NCI-H774 (cell line): ENCODE data around the gene LDLRAD4.

Experiments used
- DNase-seq: peaks from one replicate; lab custom pipeline; 2025; lab: John Stamatoyannopoulos, UW

The LDLRAD4 gene

GRCh38 chr18:13286456-13287125 lies 68.0 kb downstream of the LDLRAD4 start:
- DNase-seq: no peak

DNA sequence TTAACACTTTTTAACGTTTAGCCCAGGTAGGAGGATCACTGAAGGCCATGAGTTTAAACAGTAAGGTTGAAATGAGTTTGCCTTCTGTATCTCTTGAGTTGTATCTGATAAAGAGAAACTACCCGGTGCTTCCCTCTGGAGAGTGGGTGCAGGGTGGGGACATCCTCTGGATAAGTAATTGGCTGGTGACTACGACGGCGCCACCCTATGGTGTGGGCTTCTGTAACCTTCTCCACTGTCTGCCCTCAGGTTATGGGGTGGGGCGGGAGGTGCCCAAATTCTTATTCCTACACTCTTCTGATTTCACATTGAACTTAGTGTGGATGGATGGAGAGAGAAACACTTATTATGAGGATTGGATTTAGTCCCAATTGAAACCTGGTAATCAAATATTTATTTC lies 68.8 kb downstream of the LDLRAD4 start:
- DNase-seq: no peak

- no peak for DNase-seq
These were observed 70.1 kb downstream of the LDLRAD4 start for GRCh38 chr18:13288509-13289133.

DNA sequence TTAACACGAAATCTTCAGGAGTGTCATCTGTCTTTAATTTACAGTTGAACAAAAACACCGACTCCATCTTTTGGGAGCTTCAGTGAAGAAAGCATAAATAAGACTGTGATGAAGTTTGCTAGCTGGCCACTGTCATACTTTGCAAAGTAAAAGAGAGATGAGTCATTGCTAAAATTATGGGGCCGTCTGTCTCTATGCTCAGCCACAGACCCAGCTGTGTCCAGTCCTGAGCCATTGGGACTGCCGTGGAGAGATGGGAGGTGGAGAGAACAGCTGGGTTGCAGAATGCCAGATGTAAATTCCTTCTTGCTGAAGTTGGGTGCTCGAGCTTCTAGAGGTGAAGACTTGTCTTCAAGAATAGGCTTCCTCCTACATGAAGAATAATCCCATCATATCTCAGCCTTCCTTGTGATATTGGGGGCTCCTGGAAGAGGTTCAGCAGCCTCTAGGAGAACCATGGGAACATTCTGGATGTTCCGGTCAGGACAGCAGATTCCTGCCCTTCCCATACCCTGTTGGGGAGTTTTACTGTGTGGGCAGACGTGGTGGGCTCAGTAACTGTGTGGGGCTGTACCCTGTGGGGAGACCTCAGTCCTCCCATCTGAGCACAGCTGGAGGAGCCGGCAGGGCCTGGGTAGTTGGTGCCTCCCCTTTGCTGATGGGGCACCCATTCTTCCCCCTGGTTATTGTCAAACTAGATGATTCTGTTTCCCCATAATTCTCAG lies 71.1 kb downstream of the LDLRAD4 start:
- DNase-seq: no peak

DNA sequence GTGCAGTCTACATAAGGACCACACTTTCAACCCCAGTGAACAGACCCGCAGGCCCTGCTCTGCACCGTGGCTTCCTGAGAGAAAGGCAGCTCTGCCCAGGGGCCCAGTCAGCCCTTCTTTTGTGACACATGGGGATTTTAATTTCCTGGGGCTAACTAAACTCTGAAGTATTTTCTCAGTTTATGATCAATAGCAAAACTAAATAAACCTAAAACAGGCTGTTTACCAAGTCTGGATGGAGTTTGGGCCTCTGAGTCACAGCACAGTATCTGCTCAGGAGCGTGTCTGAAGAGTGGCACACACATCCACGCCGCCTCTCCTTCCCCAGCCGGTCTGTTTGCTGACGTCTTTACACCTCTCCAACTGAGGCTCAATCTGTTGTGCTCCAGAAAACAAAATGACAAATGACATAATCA lies 72.3 kb downstream of the LDLRAD4 start:
- no peak for DNase-seq

- no peak for DNase-seq
These were observed 72.7 kb downstream of the LDLRAD4 start for GRCh38 chr18:13291299-13291698.

DNA sequence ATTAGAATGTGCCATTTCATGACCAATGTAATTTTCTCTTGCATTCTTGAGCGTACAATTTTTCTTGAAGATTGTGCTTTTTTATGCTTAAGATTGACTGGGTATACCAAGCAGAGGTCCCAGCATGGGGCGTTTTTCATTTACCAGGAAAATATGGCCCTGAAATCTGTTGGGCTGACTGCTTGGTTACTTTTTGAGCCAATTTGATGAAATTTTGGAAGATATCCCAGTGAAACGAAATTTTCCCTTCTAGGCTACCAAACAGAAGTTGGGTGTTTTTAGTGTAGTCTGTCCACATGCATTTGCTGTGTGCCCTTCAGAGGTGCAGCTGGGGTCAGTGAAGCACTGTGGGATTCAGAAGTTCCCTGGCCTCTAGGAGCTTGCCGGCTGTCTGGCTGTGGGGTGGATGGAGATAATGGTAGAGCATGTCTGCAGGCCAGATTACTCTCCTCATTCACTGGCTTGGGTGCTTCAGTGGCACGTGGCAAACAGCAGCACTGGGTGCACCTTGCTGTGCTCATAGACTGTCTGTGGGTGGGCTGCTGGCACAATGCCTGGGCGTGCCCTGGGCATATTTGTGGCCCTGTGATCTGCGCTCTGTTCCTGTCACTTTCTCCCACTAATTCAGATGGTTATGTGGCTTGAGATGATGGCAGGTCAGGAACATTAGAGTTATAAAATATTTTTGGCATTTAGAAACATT lies 73.3 kb downstream of the LDLRAD4 start:
- DNase-seq: no peak

GRCh38 chr18:13292736-13293135 lies 74.2 kb downstream of the LDLRAD4 start:
- DNase-seq: no peak

DNA sequence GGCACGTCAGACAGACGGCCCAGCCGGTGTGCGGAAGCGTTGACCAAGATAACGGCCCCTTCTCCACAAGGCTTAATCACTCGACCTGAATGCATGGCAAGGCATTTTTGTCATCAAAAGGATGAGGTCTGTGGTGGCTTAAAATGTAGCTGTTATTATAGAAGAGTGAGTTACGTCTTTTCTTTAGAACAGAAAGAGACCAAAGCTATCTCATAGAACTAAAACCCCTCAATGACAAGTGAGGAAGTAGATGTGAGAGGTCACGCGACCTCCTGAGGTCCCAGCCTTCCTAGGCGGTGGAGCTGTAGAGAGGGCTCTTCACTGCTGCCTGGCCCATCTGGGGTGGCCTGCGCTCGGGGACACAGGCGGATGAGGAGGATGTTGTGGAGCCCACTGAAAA lies 75.7 kb downstream of the LDLRAD4 start:
- DNase-seq: no peak

GRCh38 chr18:13295894-13296293 lies 77.3 kb downstream of the LDLRAD4 start:
- no peak for DNase-seq

DNA sequence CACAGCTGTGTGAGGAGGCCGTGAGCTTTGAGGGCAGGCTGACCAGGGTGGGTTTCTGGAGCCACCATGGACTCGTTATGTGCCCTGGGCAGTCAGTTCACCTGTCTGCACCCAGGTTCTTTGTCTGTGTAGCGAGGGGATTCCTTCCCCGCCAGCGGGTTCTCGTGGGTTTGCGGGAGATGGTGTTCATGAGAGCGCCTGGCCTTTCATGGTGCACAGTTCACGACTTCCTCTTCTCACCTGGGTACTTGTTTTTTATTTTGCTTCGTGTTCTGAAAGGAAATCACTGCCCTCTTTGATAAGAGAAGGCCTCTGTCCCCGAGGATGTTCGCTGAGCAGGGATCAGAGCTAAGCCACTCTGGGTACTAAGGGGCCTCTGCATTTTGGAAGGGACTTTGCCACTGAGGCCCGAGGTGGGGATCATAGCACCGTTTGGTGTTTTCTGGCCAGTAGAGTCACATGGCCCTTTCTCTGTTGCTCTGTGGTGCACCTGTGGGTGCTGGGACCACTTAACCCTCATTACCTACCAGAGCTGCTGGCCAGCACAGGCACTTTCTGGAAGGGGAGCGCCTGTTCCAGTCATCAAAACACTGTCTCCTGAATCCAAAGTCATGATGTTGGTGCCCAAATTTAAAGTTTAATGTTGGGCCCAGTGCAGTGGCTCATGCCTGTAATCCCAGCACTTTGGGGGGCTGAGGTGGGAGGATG lies 78.5 kb downstream of the LDLRAD4 start:
- DNase-seq: no peak

DNA sequence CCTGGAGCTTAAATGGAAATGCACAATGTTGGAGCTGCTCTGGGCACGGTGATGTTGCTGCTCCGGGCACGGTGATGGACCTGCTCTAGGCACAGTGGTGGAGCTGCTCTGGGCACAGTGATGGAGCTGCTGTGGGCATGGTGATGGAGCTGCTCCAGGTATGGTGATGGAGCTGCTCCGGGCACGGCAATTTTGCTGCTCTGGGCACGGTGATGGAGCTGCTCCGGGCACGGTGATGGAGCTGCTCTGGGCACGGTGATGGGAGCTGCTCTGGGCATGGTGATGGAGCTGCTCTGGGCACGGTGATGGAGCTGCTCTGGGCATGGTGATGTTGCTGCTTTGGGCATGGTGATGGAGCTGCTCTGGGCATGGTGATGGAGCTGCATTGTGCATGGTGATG lies 79.7 kb downstream of the LDLRAD4 start:
- DNase-seq: no peak

DNA sequence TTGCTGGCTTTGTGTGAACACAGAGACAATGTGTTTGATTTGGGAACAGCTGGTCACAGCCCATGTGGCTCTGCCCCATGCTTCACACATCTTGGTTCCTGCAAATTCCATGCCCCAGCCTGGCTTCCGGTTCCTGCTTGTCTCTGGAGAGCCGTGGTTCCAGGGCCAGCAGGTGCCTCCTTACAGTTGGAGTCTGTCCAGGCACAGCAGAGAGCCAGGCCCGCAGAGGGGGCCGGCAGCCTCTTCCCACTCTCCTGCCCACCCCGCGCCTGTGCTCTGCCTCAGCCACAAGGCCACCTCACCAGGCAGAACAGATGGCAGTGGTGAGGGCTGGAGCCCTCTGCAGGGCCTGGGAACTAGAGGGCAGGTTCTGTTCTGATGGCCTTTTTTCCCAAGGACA lies 81.5 kb downstream of the LDLRAD4 start:
- DNase-seq: no peak

DNA sequence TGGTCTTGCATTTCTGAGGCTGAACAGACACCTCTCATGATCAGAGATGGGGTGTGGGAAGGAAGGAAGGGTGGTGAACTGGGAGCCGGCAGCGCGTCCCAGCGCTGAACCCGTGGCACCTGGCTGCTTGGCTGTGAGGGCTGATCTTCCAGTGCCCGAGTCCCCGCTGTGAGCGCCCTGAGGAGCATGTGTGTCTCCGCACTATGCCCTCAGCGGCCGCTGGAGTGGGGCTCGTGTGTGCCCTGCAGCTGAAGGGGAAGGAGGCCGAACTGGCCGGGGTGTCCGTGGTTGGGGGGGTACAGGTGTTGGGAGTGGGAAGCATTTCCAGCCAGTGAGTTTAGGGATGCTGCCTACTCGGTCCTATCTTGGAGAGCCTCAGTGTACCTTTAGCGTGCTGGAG lies 82.2 kb downstream of the LDLRAD4 start:
- DNase-seq: no peak

GRCh38 chr18:13302040-13302439 lies 83.5 kb downstream of the LDLRAD4 start:
- DNase-seq: no peak

DNA sequence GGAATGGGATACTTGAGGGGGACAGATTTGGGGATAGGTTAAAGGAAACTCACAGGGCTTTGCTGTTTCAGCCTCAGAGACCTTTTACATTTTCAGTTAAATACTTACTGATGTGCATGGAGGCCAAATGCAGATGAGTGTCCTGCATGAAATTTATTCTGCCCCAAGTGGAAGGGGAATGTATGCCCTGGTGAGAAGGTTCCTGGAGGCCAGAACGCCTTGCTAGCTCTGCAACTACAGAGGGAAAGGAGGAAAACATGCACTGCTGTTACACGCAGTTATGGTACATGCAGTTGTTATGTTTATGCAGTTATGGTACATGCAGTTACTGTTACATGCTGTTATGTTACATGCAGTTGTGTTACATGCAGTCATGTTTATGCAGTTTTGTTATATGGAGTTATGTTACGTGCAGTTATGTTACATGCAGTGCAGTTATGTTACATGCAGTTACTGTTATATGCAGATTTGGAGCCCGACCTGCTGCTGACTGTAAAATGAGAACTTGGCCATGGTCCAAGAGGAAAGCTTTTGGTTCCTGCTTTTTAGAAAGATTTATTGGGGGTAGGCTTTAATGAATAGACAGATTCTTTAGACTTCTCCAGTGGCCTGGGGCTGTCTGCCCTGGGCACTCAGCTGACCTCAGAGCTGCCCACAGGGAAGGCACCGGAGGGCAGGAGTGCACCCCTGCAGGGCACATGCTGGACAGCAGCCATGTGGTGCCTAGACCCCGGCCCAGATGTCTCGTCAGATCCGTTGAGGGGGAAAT lies 84.1 kb downstream of the LDLRAD4 start:
- DNase-seq: no peak

GRCh38 chr18:13303756-13304364 lies 85.3 kb downstream of the LDLRAD4 start:
- DNase-seq: no peak

GRCh38 chr18:13305301-13305700 lies 86.7 kb downstream of the LDLRAD4 start:
- DNase-seq: no peak

GRCh38 chr18:13306583-13306982 lies 88.0 kb downstream of the LDLRAD4 start:
- DNase-seq: no peak

DNA sequence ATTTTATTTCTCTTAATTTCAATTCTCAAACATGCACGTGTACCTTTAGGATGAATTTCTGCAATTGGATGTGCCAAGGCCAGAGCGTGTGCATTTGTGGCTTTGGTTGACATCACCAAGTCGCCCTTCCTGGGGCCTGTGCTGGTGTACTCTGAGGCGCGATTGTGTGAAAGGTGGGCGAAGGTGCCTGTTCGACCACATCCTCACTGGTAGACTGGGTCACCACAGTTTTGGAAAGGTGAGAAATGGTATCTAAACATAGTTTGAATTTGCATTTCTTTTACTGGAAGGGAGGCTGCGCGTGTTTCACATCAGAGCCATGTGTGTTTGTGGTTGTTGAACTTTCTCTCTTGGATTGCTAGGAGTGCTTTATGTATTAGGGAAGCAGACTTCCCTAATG lies 89.8 kb downstream of the LDLRAD4 start:
- DNase-seq: no peak
